GM06990 (cell line): Measurements from ENCODE around the gene LRIG2.

Source experiments
- DNase-seq: peaks from one replicate; pipeline ENCODE4 v3.0.0-alpha.2; 2011; ENCODE audit not compliant: insufficient read length; ENCODE audit errors: extremely low read depth
- H3K27me3 ChIP-seq: replicated peaks from 2 replicates; pipeline ENCODE4 v1.6.0; 2011; ENCODE audit warnings: low read length; ENCODE audit not compliant: control insufficient read depth, insufficient read depth
- H3K36me3 ChIP-seq: 2 replicates; pipeline ENCODE4 v1.5.1; 2011; ENCODE audit warnings: low read length; ENCODE audit not compliant: control insufficient read depth, insufficient read depth
- H3K4me3 ChIP-seq: replicated peaks from 2 replicates; pipeline ENCODE4 v1.5.1; 2011; ENCODE audit warnings: low read depth, mild to moderate bottlenecking, control low read depth, low read length
- CTCF ChIP-seq: IDR thresholded peaks from 2 replicates; pipeline ENCODE4 v1.5.1; 2011; ENCODE audit warnings: low read length, control low read depth, mild to moderate bottlenecking, inconsistent platforms; ENCODE audit not compliant: insufficient read depth, poor library complexity, severe bottlenecking

LRIG2 gene

DNA sequence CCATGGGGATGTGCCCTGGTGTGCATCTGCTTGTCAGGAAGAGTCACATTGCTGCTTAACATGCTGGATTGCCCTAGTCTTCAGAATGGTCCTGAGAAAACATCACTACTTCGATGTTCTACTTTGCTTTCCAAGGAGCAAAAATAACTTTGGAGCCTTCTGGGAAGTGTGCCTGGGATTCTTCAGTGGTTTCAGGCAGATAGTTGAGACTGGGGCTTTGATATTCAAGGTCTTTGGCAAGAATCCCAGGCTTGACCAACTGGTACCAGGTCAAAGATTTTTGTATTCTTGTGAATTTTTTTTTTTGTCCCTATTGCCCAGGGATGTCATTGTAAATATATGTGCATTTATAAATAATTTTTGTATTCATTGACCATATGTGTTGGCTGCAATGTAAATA lies 51.4 kb downstream of the LRIG2 start:
- peaks cover 12% of the 10 kb centered on the region for H3K36me3 ChIP-seq
- no peak for DNase-seq
- H3K4me3 ChIP-seq, result no peak overlapping the region
- no peak for TF ChIP-seq CTCF
- no peaks in the 10 kb centered on the region for H3K27me3 ChIP-seq

DNA sequence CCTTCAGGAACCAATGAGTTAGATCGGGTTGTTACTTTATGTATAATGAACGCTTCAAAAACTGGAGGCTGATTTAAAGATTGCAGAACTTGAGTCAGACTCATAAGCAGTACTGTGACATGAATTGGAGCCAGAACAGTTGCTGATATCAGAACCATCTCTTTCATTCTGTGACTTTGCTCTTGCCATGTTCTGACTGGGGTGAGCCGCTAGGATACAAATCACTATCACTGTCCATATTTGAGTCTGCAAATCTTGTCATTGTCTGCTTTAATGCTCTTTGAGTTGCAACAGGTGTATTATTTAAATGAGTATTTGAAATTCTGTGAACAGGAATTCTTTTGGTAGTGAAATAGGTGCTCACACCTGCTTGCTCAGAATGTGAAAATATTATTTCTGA lies 52.5 kb downstream of the LRIG2 start:
- TF ChIP-seq CTCF, result no peak
- peaks cover 12% of the 10 kb centered on the region for H3K36me3 ChIP-seq

DNA sequence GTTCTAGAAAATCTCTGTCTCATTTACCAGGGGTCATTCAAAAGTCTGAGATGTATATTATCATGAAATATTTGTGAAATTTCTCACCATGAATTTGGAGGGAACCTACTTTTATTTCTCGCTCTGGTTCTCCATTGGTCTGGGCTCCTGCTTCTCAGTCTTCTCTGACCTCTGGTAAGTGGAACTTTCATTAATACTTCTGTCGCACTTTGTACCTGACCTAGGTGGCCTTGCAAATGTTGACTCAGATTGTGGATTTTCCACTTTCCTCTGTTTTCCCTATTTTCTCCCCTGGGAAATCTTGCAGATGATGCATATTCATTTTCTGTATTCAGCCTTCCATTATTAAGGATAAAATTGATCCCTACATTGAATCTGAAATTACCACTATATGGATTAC lies 53.2 kb downstream of the LRIG2 start:
- no peak for TF ChIP-seq CTCF
- no peak for DNase-seq
- peaks cover 12% of the 10 kb centered on the region for H3K36me3 ChIP-seq
- H3K4me3 ChIP-seq, result no peak overlapping the region
- H3K27me3 ChIP-seq, result no peaks in the 10 kb centered on the region

More for the DNA sequence above, 52.5 kb downstream of the LRIG2 start:
- H3K27me3 ChIP-seq, result no peaks in the 10 kb centered on the region
- no peak overlapping the region for H3K4me3 ChIP-seq
- DNase-seq, result no peak

DNA sequence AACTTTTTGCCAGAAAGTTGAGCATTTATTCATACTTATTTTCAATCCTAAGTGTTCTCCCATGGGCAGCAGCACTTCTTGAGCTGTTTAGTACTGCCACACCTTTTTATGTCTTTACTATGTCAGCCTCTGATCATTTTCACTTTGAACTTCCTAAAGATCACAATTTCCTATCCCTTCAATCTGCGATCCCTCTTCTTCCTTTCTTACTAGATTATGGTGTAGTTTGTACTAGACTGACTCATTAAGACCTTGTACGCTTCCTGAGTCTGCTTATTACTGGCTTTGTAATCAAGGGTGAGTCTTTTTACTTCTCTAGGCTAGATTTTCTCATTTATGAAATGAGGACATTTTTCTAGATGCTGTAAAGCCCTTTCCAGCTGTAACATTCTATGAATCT lies 55.1 kb downstream of the LRIG2 start:
- Histone ChIP-seq H3K36me3 (peaks cover 10% of the 10 kb centered on the region), H3K4me3 (no peak overlapping the region), H3K27me3 (no peaks in the 10 kb centered on the region)
- DNase-seq, result no peak
- no peak for TF ChIP-seq CTCF

DNA sequence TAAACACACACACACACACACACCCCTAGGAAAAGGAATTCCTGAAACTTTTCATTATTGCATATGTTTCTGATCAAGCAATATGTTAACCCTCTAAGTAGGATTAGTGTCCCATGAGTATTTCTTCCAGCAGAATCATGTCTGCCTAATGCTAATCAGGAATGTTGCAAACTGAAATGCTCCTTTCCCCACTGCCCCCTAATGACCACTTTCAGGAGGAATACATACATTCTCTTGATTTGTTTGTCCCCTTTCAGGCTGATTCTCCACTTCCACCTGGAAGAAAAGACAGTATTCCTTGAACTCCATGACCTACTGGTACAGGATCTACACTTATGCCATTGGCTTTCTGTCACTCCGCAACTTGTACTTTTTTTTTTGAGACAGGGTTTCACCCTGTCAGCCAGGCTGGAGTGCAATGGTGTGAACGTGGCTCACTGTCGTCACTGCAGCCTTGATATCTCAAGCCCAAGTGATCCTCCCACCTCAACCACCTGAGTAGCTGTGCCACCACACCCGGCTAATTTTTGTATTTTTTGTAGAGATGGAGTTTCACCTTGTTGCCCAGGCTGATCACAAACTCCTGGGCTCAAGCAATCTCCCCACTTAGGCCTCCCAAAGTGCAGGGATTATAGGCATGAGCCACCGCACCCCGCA lies 56.7 kb downstream of the LRIG2 start:
- no peak for TF ChIP-seq CTCF
- no peak for DNase-seq
- H3K36me3 ChIP-seq, result peaks cover 4% of the 10 kb centered on the region
- no peaks in the 10 kb centered on the region for H3K27me3 ChIP-seq
- H3K4me3 ChIP-seq, result no peak overlapping the region

DNA sequence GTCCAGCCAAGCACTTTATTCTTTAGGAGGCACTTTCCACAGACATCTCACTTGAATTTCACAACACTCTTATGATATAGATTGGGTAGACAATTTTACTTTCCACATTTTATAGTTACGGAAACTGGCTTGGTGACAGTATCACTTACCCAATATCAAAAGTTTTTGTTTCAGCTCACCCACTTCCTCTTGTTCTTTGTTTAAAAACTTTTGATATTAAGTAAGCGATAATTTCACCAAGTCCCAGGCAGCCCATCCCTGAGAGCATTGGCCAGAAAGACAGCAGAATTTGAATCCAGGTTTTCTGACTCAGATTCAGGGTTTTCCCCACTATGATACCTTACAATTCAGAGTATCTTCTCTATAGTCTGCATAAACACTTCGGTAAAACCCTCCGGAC lies 60.0 kb downstream of the LRIG2 start:
- peak; percentile 38 for DNase-seq
- no peak for TF ChIP-seq CTCF

More for the DNA sequence above, 60.0 kb downstream of the LRIG2 start:
- H3K36me3 ChIP-seq, result no peaks in the 10 kb centered on the region; the same call in 1 of the 2 replicates
- H3K4me3 ChIP-seq, result no peak overlapping the region
- no peaks in the 10 kb centered on the region for H3K27me3 ChIP-seq
